SK-N-SH (cell line): Measurements from ENCODE around the gene SLC35B3. TPM values are rescaled to one million over a fixed set of nuclear protein-coding genes. Genes with fewer than 3 reads are reported as not detected.

Experiments
- CTCF ChIA-PET: fragments of 300-600, 350-600 bp; formaldehyde crosslinking; extraction: SDS; loops from one replicate; lab custom pipeline; 2021; lab: Yijun Ruan, JAX
- POLR2A ChIA-PET: fragments of 350-600 bp; sonication (Branson Sonifier 250); formaldehyde crosslinking; extraction: SDS; loops from one replicate; lab custom pipeline; 2020; ENCODE audit warnings: antibody characterized with exemption, inconsistent platforms; lab: Yijun Ruan, JAX
- DNase-seq: peaks from one replicate; pipeline ENCODE4 v3.0.0; 2012
- H2AFZ ChIP-seq: fragments of 200-600 bp; sonication (generic); 2 replicates; pipeline ENCODE4 v1.8.1; 2016; ENCODE audit warnings: antibody characterized with exemption, mild to moderate bottlenecking, low read depth
- H3F3A ChIP-seq: fragments of 200-600 bp; sonication (generic); replicated peaks from 2 replicates; pipeline ENCODE3; 2016; ENCODE audit warnings: antibody characterized with exemption, mild to moderate bottlenecking; ENCODE audit not compliant: insufficient read depth
- H3K27ac ChIP-seq, 2 experiments: fragments of 200-500 bp in 1 of 2; fragments of 200-600 bp in 1 of 2; sonication (Bioruptor generic) in 1 of 2; sonication (generic), shearing (Covaris generic) in 1 of 2; 2 replicates each; pipeline versions ENCODE4 v1.5.1 to v1.6.1; 2014 to 2016; ENCODE audit warnings: low read depth in 2 of 2, inconsistent platforms in 1 of 2, low read length in 1 of 2, mild to moderate bottlenecking in 1 of 2, mixed read lengths in 1 of 2
- H3K27me3 ChIP-seq: fragments of 200-600 bp; sonication (generic), shearing (Covaris generic); 2 replicates; pipeline ENCODE4 v1.6.1; 2016; ENCODE audit warnings: mixed run types; ENCODE audit not compliant: insufficient read depth
- H3K36me3 ChIP-seq, 2 experiments: fragments of 200-500 bp in 1 of 2; fragments of 200-600 bp in 1 of 2; sonication (Bioruptor generic) in 1 of 2; sonication (generic) in 1 of 2; replicated peaks in 1 of 2; 2 replicates each; pipeline versions ENCODE3 to v1.5.1; 2014 to 2016; ENCODE audit warnings: low read length in 1 of 2, mild to moderate bottlenecking in 1 of 2; ENCODE audit not compliant: insufficient read depth in 2 of 2, control insufficient read depth in 1 of 2
- H3K4me1 ChIP-seq, 2 experiments: fragments of 200-500 bp in 1 of 2; fragments of 200-600 bp in 1 of 2; sonication (Bioruptor generic) in 1 of 2; sonication (generic), shearing (Covaris generic) in 1 of 2; 2 replicates each; pipeline versions ENCODE4 v1.5.1 to v1.6.1; 2014 to 2016; ENCODE audit warnings: low read depth in 1 of 2, low read length in 1 of 2, mixed run types in 1 of 2; ENCODE audit not compliant: insufficient read depth in 2 of 2, control insufficient read depth in 1 of 2
- H3K4me2 ChIP-seq: fragments of 200-600 bp; sonication (generic), shearing (Covaris generic); 2 replicates; pipeline ENCODE4 v1.6.1; 2017; ENCODE audit warnings: mixed run types
- H3K4me3 ChIP-seq, 2 experiments: fragments of 200-500 bp in 1 of 2; fragments of 200-600 bp in 1 of 2; sonication (Bioruptor generic) in 1 of 2; sonication (generic), shearing (Covaris generic) in 1 of 2; 2 replicates each; pipeline versions ENCODE4 v1.5.1 to v1.8.1; 2014 to 2016; ENCODE audit warnings: low read depth in 2 of 2, inconsistent platforms in 1 of 2, low read length in 1 of 2, mild to moderate bottlenecking in 1 of 2, mixed read lengths in 1 of 2, moderate library complexity in 1 of 2
- H3K79me2 ChIP-seq: fragments of 200-600 bp; sonication (generic); 2 replicates; pipeline ENCODE4 v1.8.1; 2017; ENCODE audit warnings: mild to moderate bottlenecking; ENCODE audit not compliant: insufficient read depth
- H3K9ac ChIP-seq: fragments of 200-600 bp; sonication (generic); 2 replicates; pipeline ENCODE4 v1.6.1; 2017; ENCODE audit warnings: mixed run types
- H3K9me2 ChIP-seq: fragments of 200-600 bp; sonication (generic); 2 replicates; pipeline ENCODE4 v1.6.1; 2017; ENCODE audit warnings: mixed run types
- H3K9me3 ChIP-seq: fragments of 200-600 bp; sonication (generic); 2 replicates; pipeline ENCODE4 v1.6.1; 2017; ENCODE audit warnings: mixed run types, mild to moderate bottlenecking, moderate library complexity
- H4K20me1 ChIP-seq: fragments of 200-600 bp; sonication (generic); 2 replicates; pipeline ENCODE4 v1.6.1; 2017; ENCODE audit warnings: mild to moderate bottlenecking, mixed run types; ENCODE audit not compliant: insufficient read depth
- CHD2 ChIP-seq: fragments of 150-350 bp; IDR thresholded peaks from 2 replicates; pipeline ENCODE4 v1.6.1; 2018; ENCODE audit warnings: low read length; ENCODE audit not compliant: partially characterized antibody
- EP300 ChIP-seq, 2 experiments: IDR thresholded peaks; 2 replicates each; pipeline versions ENCODE4 v1.4.0 to v1.6.1; 2012; ENCODE audit warnings: borderline replicate concordance in 1 of 2, low read depth in 1 of 2, low read length in 1 of 2
- EZH2phosphoT487 ChIP-seq: fragments of 200-600 bp; sonication (generic); IDR thresholded peaks from 2 replicates; pipeline ENCODE4 v1.6.1; 2017; ENCODE audit warnings: low read depth, mixed run types, mild to moderate bottlenecking, antibody characterized with exemption, moderate library complexity, borderline replicate concordance
- FOSL2 ChIP-seq: IDR thresholded peaks from 2 replicates; pipeline ENCODE4 v1.4.0; 2012; ENCODE audit warnings: low read depth, mild to moderate bottlenecking, moderate library complexity, borderline replicate concordance
- FOXM1 ChIP-seq: IDR thresholded peaks from 2 replicates; pipeline ENCODE4 v1.4.0; 2012; ENCODE audit warnings: low read depth, mild to moderate bottlenecking
- GABPA ChIP-seq: IDR thresholded peaks from 2 replicates; pipeline ENCODE4 v1.4.0; 2012; ENCODE audit warnings: low read depth, mild to moderate bottlenecking
- GATA2 ChIP-seq: sonication (generic); formaldehyde crosslinking; IDR thresholded peaks from 2 replicates; pipeline ENCODE4 v1.5.0; 2020; ENCODE audit warnings: mild to moderate bottlenecking, missing genetic modification reagents
- MEF2A ChIP-seq: IDR thresholded peaks from 2 replicates; pipeline ENCODE4 v1.4.0; 2012; ENCODE audit warnings: low read depth, borderline replicate concordance
- NFIC ChIP-seq: IDR thresholded peaks from 2 replicates; pipeline ENCODE4 v1.4.0; 2012; ENCODE audit warnings: borderline replicate concordance
- POLR2AphosphoS5 ChIP-seq: IDR thresholded peaks from 2 replicates; pipeline ENCODE4 v1.6.1; 2012; ENCODE audit warnings: low read depth, low read length
- SIN3A ChIP-seq: IDR thresholded peaks from 2 replicates; pipeline ENCODE4 v1.6.1; 2012; ENCODE audit warnings: low read depth, mild to moderate bottlenecking, low read length, moderate library complexity, borderline replicate concordance
- SMC3 ChIP-seq: IDR thresholded peaks from 2 replicates; pipeline ENCODE4 v1.6.1; 2012; ENCODE audit warnings: low read depth, low read length, improper control_type of control experiment
- TCF12 ChIP-seq: IDR thresholded peaks from 2 replicates; pipeline ENCODE4 v1.4.0; 2012
- WGBS: methylation state at CpG from one replicate; pipeline ENCODE4 v1.1.6; 2017; ENCODE audit warnings: low lambda C conversion rate; 5-methylcytosine and 5-hydroxymethylcytosine counted together
- polyA plus RNA-seq, 3 experiments: library from polyadenylated mRNA; depleted of rRNA; stranded (reverse); fragments of >200 nt; gene quantifications; 2 replicates each; pipeline ENCODE4 v1.2.3, GENCODE V29; 2012
- TF ChIP-seq, protein P1 (sequence below): IDR thresholded peaks from 2 replicates; pipeline ENCODE4 v1.4.0; 2012; ENCODE audit warnings: low read depth, borderline replicate concordance

The SLC35B3 gene
- polyA plus RNA-seq, 1 of the 3 experiments (the other 2 are of a cell fraction), result 11.0 TPM

- no peaks in the 10 kb centered on the region for H3K27me3 ChIP-seq
- TF ChIP-seq GATA2 (CRISPR knock-in tag) (no peak), GABPA (no peak), MEF2A (no peak), FOSL2 (no peak), FOXM1 (no peak), POLR2AphosphoS5 (no peak), NFIC (no peak), SIN3A (no peak), CHD2 (no peak), EZH2phosphoT487 (no peak), EP300 (IDR thresholded peaks at IDR 0.05; ENCODE audit: borderline replicate concordance in 1 of 2, low read depth in 1 of 2, low read length in 1 of 2) (no peak), SMC3 (no peak), TCF12 (no peak)
- TF ChIP-seq, protein P1, sequence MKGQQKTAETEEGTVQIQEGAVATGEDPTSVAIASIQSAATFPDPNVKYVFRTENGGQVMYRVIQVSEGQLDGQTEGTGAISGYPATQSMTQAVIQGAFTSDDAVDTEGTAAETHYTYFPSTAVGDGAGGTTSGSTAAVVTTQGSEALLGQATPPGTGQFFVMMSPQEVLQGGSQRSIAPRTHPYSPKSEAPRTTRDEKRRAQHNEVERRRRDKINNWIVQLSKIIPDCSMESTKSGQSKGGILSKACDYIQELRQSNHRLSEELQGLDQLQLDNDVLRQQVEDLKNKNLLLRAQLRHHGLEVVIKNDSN, result no peak
- CTCF ChIA-PET, result no interaction called here
- DNase-seq, result no peak
- no peaks in the 10 kb centered on the region for H3K4me1 ChIP-seq
- no peaks in the 10 kb centered on the region for H3K79me2 ChIP-seq
- H4K20me1 ChIP-seq, result no peaks in the 10 kb centered on the region
- no peaks in the 10 kb centered on the region for H3K36me3 ChIP-seq
- no peaks in the 10 kb centered on the region for H3F3A ChIP-seq
- H3K9ac ChIP-seq, result no peak overlapping the region
- no peaks in the 10 kb centered on the region for H3K9me2 ChIP-seq
- H3K27ac ChIP-seq, result no peak overlapping the region
- H3K9me3 ChIP-seq, result no peaks in the 10 kb centered on the region
- no peak overlapping the region for H2AFZ ChIP-seq
- WGBS, result 28% methylated on average over 4 of the region's 4 CpGs
- no peak overlapping the region for H3K4me2 ChIP-seq
- POLR2A ChIA-PET, result no interaction called here
- H3K4me3 ChIP-seq, result no peak overlapping the region
Measured at GRCh38 chr6:8375916-8376315, 59.4 kb downstream of the SLC35B3 start.
